GM12892 (cell line): ENCODE results near the gene ANO6.

Source experiments
- POLR2A ChIP-seq: IDR thresholded peaks from 2 replicates; pipeline ENCODE4 v1.6.1; 2011; ENCODE audit warnings: low read depth, low read length, control low read depth
- POLR2AphosphoS5 ChIP-seq: IDR thresholded peaks from 2 replicates; pipeline ENCODE4 v1.6.1; 2011; ENCODE audit warnings: low read depth, low read length, control low read depth

- TF ChIP-seq POLR2A (no peak), POLR2AphosphoS5 (no peak)
Measured at GRCh38 chr12:45407981-45408728, 192.3 kb downstream of the ANO6 start.
